ENCODE measurements around the gene FKBP4.

The FKBP4 gene

DNA sequence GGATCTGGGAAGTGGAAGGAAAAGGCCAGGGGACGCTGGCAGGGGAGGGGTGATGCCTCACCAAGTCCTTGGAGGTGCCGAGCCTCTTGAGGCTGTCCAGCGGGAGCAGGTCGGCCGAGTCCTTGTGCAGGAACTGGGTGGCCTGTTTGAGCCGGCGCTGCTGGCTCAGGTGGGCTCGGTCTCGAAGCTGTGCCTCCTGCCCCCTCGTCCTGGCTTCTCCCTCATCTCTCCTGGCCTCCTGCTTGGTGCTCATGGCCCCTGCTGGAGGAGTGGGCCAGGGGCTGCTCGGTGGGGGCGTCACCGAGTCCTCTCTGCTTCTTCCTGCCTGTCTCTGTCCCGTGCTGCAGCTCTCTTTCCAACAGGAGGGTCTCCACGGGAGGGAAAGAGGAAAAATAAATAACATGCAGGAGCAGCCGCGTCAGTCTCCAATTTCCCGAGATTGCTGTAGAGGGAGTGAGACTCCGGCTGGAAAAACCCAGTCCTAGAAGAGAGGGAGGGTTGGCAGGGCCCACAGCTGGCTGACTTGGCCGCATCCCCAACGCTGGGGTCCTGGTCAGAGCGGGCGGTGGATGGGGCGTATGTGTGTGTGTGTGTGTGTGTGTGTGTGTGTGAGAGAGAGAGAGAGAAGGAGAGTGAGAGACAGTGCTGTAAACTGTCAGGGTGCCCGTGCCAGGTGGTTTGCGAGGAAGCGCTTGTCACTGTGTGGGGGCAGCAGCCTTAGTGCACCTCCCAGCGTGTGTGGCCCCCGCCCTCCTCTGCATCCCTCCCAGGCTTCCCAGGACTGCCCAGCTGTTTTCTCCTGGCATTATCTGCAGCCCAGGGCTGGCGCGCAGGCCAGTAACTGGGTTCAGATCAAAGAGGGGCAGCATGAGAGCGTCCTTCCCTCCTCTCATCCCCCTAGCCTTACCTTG is 40.1 kb downstream of the FKBP4 start, which contains the start of gene NRIP2:
Gene NRIP2 (minus strand): TSS at position 455 of the 911 bp plus-strand sequence. CDS start 52 bp downstream, at position 403.
- H3K27me3 ChIP-seq (ENCODE audit: insufficient read depth, low read length), result no peaks in the 10 kb centered on the region
- 0 out of 2 replicates have a peak, but pooled peaks cover 11% of the 10 kb centered on the region for H3K4me1 ChIP-seq (ENCODE audit: insufficient read depth, low read length)
- no peak within 1 kb of the TSS for H3K27ac ChIP-seq (ENCODE audit: low read depth, low read length)
- WGBS, result 34% methylated on average over 32 of the region's 32 CpGs
- H3K4me3 ChIP-seq (ENCODE audit: low read length), result 0 out of 2 replicates have a peak within 1 kb of the TSS, but pooled peaks have one; percentile 19
- H3K36me3 ChIP-seq (ENCODE audit: insufficient read depth, low read length), result no peaks in the 10 kb centered on the region
- H3K9me3 ChIP-seq (ENCODE audit: insufficient read depth, low read depth, low read length), result no peaks in the 10 kb centered on the region
- H3K9ac ChIP-seq (ENCODE audit: low read depth, low read length), result peak within 1 kb of the TSS; percentile 12; the same call in 1 of the 2 replicates

GRCh38 chr12:2835691-2836403 is 41.1 kb downstream of the FKBP4 start:
- Histone ChIP-seq H3K9me3 (ENCODE audit: insufficient read depth, low read depth, low read length) (no peaks in the 10 kb centered on the region), H3K36me3 (ENCODE audit: insufficient read depth, low read length) (no peaks in the 10 kb centered on the region), H3K4me3 (ENCODE audit: low read length) (no peak overlapping the region), H3K4me1 (ENCODE audit: insufficient read depth, low read length) (0 out of 2 replicates have a peak, but pooled peaks cover 11% of the 10 kb centered on the region), H3K9ac (ENCODE audit: low read depth, low read length) (no peak overlapping the region), H3K27me3 (ENCODE audit: insufficient read depth, low read length) (no peaks in the 10 kb centered on the region), H3K27ac (ENCODE audit: low read depth, low read length) (no peak overlapping the region)
- WGBS, result 90% methylated on average over 4 of the region's 4 CpGs

- Histone ChIP-seq H3K27ac (ENCODE audit: low read depth, low read length) (no peak overlapping the region), H3K36me3 (ENCODE audit: insufficient read depth, low read length) (no peaks in the 10 kb centered on the region), H3K9me3 (ENCODE audit: insufficient read depth, low read depth, low read length) (no peaks in the 10 kb centered on the region), H3K9ac (ENCODE audit: low read depth, low read length) (no peak overlapping the region), H3K4me3 (ENCODE audit: low read length) (no peak overlapping the region), H3K27me3 (ENCODE audit: insufficient read depth, low read length) (no peaks in the 10 kb centered on the region), H3K4me1 (ENCODE audit: insufficient read depth, low read length) (0 out of 2 replicates have a peak, but pooled peaks cover 11% of the 10 kb centered on the region)
- WGBS, result 80% methylated on average over 8 of the region's 8 CpGs
These were observed 41.8 kb downstream of the FKBP4 start for GRCh38 chr12:2836574-2836973.

GRCh38 chr12:2841056-2841650 is 46.4 kb downstream of the FKBP4 start:
- no peaks in the 10 kb centered on the region for H3K27me3 ChIP-seq (ENCODE audit: insufficient read depth, low read length)
- peaks cover 4% of the 10 kb centered on the region; the same call in 1 of the 2 replicates for H3K4me1 ChIP-seq (ENCODE audit: insufficient read depth, low read length)
- H3K36me3 ChIP-seq (ENCODE audit: insufficient read depth, low read length), result no peaks in the 10 kb centered on the region
- H3K4me3 ChIP-seq (ENCODE audit: low read length), result no peak overlapping the region
- 81% methylated on average over 8 of the region's 9 CpGs for WGBS
- H3K27ac ChIP-seq (ENCODE audit: low read depth, low read length), result no peak overlapping the region
- H3K9me3 ChIP-seq (ENCODE audit: insufficient read depth, low read depth, low read length), result no peaks in the 10 kb centered on the region
- no peak overlapping the region for H3K9ac ChIP-seq (ENCODE audit: low read depth, low read length)

- Histone ChIP-seq H3K36me3 (ENCODE audit: insufficient read depth, low read length) (no peaks in the 10 kb centered on the region), H3K9me3 (ENCODE audit: insufficient read depth, low read depth, low read length) (no peaks in the 10 kb centered on the region), H3K27me3 (ENCODE audit: insufficient read depth, low read length) (no peaks in the 10 kb centered on the region), H3K4me1 (ENCODE audit: insufficient read depth, low read length) (peaks cover 10% of the 10 kb centered on the region; the same call in 1 of the 2 replicates), H3K4me3 (ENCODE audit: low read length) (no peak overlapping the region), H3K9ac (ENCODE audit: low read depth, low read length) (no peak overlapping the region), H3K27ac (ENCODE audit: low read depth, low read length) (no peak overlapping the region)
- 93% methylated on average over 5 of the region's 5 CpGs for WGBS
These were observed 48.2 kb downstream of the FKBP4 start for GRCh38 chr12:2842948-2843347.

DNA sequence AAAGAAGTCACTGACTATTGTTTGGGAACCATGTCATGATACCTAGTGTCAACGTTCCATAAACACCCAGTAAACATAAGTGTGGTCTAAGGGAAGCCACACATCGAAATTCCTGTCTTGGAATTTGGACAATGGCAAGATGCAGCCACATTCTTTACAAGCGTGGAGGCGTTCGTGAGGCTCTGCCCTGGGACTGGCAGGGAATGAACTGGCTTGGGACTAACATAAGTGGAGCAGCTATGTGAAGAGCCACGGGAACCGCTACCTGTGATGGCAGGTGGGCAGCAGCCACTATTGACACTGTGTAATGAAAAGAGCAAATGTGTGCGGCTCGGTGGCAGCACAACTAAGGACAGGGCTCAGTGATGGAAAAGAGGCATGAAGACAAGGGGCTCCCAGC is 50.0 kb downstream of the FKBP4 start:
- peaks cover 10% of the 10 kb centered on the region; the same call in 1 of the 2 replicates for H3K4me1 ChIP-seq (ENCODE audit: insufficient read depth, low read length)
- H3K9ac ChIP-seq (ENCODE audit: low read depth, low read length), result no peak overlapping the region
- WGBS, result 91% methylated on average over 9 of the region's 9 CpGs
- H3K27ac ChIP-seq (ENCODE audit: low read depth, low read length), result no peak overlapping the region
- H3K27me3 ChIP-seq (ENCODE audit: insufficient read depth, low read length), result no peaks in the 10 kb centered on the region
- no peaks in the 10 kb centered on the region for H3K36me3 ChIP-seq (ENCODE audit: insufficient read depth, low read length)
- no peak overlapping the region for H3K4me3 ChIP-seq (ENCODE audit: low read length)
- H3K9me3 ChIP-seq (ENCODE audit: insufficient read depth, low read depth, low read length), result no peaks in the 10 kb centered on the region

DNA sequence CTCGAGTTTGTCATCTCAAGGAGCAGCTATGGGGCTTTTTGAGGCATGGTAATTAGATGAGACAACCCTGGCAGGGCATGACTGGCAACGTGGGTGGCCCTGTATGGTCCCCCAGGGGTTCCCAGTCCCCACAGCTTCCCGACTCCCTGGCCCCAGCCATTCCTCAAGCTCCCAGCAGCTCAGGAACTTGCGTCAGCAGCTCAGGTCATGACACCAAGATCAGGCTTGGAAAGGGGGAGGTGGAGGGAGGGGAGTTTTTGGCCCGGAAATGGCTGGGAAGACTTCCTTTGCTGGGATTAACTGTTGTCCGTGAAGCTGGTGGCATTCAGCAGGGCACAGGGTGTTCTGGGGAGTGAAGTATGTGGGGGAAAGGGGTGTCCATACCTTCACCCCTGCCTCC is 50.5 kb downstream of the FKBP4 start:
- Histone ChIP-seq H3K27me3 (ENCODE audit: insufficient read depth, low read length) (no peaks in the 10 kb centered on the region), H3K9me3 (ENCODE audit: insufficient read depth, low read depth, low read length) (no peaks in the 10 kb centered on the region), H3K36me3 (ENCODE audit: insufficient read depth, low read length) (no peaks in the 10 kb centered on the region), H3K27ac (ENCODE audit: low read depth, low read length) (no peak overlapping the region), H3K9ac (ENCODE audit: low read depth, low read length) (no peak overlapping the region), H3K4me1 (ENCODE audit: insufficient read depth, low read length) (peaks cover 10% of the 10 kb centered on the region; the same call in 1 of the 2 replicates), H3K4me3 (ENCODE audit: low read length) (no peak overlapping the region)
- 46% methylated on average over 6 of the region's 6 CpGs for WGBS

DNA sequence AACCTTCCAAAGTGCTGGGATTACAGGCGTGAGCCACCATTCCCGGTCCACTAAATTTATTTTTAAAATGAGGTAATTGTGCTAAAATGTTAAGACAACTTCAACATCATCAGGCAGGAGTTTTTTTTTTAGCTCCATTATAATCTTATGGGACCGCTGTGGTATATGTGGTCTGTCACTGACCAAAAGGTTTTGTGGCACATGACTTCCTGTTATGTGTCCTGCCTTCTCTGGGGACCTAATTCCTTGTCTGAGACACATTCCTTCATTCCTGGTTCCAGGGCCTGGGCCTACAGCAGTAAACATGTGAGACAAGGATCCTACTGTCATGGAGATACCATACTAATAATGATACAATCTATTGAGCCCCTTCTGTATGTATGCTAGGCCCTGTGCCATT is 57.2 kb downstream of the FKBP4 start:
- Histone ChIP-seq H3K4me1 (ENCODE audit: insufficient read depth, low read length) (no peaks in the 10 kb centered on the region), H3K27me3 (ENCODE audit: insufficient read depth, low read length) (no peaks in the 10 kb centered on the region), H3K27ac (ENCODE audit: low read depth, low read length) (no peak overlapping the region), H3K4me3 (ENCODE audit: low read length) (no peak overlapping the region), H3K9me3 (ENCODE audit: insufficient read depth, low read depth, low read length) (no peaks in the 10 kb centered on the region), H3K36me3 (ENCODE audit: insufficient read depth, low read length) (no peaks in the 10 kb centered on the region), H3K9ac (ENCODE audit: low read depth, low read length) (no peak overlapping the region)
- WGBS, result 92% methylated on average over 2 of the region's 3 CpGs

DNA sequence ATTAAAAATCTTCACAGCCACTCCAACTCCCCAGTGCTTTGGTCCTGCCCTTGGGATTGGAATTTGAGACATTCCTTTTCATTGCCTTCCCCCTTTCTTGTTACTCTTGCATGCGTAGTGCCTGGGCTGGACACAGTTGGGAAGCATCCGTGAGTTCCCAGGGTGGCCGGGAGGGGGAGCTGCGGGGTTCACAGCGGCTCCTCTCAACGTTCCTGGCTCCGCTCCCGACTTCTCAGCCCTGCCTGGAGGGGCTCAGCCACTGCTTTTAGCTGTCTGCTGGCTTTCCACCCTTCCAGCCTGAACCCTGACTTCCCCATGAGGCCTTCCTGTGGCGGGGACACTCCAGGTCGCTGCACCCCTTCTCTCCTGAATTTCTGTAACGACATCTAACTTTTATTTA is 58.9 kb downstream of the FKBP4 start:
- Histone ChIP-seq H3K36me3 (ENCODE audit: insufficient read depth, low read length) (peaks cover 10% of the 10 kb centered on the region), H3K27ac (ENCODE audit: low read depth, low read length) (no peak overlapping the region), H3K9ac (ENCODE audit: low read depth, low read length) (no peak overlapping the region), H3K4me1 (ENCODE audit: insufficient read depth, low read length) (no peaks in the 10 kb centered on the region), H3K9me3 (ENCODE audit: insufficient read depth, low read depth, low read length) (no peaks in the 10 kb centered on the region), H3K4me3 (ENCODE audit: low read length) (no peak overlapping the region), H3K27me3 (ENCODE audit: insufficient read depth, low read length) (no peaks in the 10 kb centered on the region)
- 8% methylated on average over 10 of the region's 11 CpGs for WGBS

Data from HUES64 (cell line).